ENCODE data around the gene CHST15.

Gene CHST15

DNA sequence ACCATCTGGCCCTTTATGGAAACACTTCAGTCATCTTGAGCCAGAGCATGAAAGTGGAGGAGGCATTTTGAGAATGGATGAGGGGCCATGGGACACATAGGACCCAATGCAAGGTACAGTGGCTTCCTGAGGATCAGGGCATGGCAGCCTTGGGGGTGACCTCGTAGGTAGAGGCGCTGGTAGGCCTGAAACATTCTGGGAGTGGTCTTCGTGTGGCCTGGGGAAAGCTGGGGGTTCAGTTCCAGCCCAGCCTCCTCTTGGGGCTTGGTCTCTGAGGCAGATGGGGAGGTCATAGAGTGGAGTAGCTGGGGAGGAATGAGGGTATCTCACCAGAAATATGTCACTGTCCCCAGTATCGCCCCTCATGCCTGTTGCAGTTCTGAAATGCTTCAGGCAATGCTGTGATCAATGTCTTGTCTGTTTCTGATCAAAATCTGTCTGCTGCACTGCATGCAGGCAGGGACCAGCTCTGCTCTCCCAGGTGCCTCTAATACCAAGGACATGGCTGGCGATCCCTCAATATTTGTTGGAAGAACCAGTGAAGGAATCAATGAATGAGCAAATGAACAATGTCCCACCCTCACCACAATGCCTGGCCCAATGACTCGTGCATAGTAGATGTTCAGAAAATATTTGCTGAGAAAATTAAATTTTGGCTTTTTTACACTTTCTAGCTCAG lies 90.9 kb downstream of the CHST15 start:
- peaks cover 10% of the 10 kb centered on the region for H3K4me1 ChIP-seq (ENCODE audit: insufficient read depth, low read length)
- H3K4me3 ChIP-seq (ENCODE audit: low read depth in 1 of 2, low read length in 2 of 2), result no peak overlapping the region
- no peaks in the 10 kb centered on the region for H3K79me2 ChIP-seq (ENCODE audit: insufficient read depth, low read length)
- H3K9me3 ChIP-seq (ENCODE audit: insufficient read depth, low read length, severe bottlenecking), result no peaks in the 10 kb centered on the region
- no peaks in the 10 kb centered on the region for H4K20me1 ChIP-seq (ENCODE audit: insufficient read depth, low read length)
- no peak for TF ChIP-seq EZH2 (IDR thresholded peaks at IDR 0.05; ENCODE audit: borderline replicate concordance, low read depth, low read length, severe bottlenecking)
- TF ChIP-seq, protein P1, sequence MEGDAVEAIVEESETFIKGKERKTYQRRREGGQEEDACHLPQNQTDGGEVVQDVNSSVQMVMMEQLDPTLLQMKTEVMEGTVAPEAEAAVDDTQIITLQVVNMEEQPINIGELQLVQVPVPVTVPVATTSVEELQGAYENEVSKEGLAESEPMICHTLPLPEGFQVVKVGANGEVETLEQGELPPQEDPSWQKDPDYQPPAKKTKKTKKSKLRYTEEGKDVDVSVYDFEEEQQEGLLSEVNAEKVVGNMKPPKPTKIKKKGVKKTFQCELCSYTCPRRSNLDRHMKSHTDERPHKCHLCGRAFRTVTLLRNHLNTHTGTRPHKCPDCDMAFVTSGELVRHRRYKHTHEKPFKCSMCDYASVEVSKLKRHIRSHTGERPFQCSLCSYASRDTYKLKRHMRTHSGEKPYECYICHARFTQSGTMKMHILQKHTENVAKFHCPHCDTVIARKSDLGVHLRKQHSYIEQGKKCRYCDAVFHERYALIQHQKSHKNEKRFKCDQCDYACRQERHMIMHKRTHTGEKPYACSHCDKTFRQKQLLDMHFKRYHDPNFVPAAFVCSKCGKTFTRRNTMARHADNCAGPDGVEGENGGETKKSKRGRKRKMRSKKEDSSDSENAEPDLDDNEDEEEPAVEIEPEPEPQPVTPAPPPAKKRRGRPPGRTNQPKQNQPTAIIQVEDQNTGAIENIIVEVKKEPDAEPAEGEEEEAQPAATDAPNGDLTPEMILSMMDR (IDR thresholded peaks at IDR 0.05; ENCODE audit: borderline replicate concordance, extremely low read depth, low read length, poor library complexity, severe bottlenecking), result no peak
- no peak overlapping the region for H3K27ac ChIP-seq (ENCODE audit: low read length)
- no peak overlapping the region for H3K4me2 ChIP-seq (ENCODE audit: insufficient read depth, low read length)
- no peaks in the 10 kb centered on the region for H3K36me3 ChIP-seq (ENCODE audit: insufficient read depth, low read length)
- ATAC-seq (ENCODE audit: insufficient read depth, low read depth) (no peak), DNase-seq (no peak)
- no peaks in the 10 kb centered on the region for H3K27me3 ChIP-seq (ENCODE audit: insufficient read depth, low read length, poor library complexity)
- no peak overlapping the region for H2AFZ ChIP-seq (ENCODE audit: low read depth, low read length)
- H3K9ac ChIP-seq (ENCODE audit: low read depth, low read length), result no peak overlapping the region

DNA sequence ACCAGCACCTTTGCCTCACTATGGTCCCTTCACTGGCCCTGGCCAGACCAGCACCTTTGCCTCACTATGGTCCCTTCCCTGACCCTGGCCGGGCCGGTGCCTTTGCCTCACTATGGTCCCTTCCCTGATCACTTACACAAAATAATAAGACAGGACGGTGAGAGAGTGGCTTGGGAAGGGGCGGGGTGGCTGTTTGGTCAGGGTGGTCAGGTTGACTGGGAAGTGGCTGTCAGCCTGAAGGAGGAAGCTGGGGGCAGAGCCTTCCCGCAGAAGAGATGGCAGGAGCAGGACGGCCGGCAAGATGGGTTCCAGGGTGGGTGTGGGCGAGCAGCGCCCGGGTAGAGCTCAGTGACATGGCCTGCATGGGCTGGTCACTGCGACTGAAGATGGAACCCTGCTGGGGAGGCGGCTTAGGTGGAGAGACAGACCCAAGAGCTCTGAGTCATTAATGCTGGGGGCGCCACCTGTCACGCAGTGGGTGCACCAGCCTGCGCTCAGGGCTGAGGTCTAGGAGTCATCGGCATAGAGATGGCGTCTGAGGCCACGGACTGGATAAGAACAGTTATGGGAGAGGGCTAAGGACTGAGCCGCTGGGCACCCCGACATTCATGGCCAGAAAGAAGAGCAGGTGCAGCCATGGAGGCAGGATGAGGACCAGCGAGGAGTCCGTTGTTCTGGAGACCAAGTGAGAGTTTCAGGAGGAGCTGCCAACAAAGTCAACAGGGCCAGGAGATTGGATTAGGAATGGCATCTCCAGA lies 91.8 kb downstream of the CHST15 start:
- Histone ChIP-seq H3K9me3 (ENCODE audit: insufficient read depth, low read length, severe bottlenecking) (no peaks in the 10 kb centered on the region), H3K27me3 (ENCODE audit: insufficient read depth, low read length, poor library complexity) (no peaks in the 10 kb centered on the region), H4K20me1 (ENCODE audit: insufficient read depth, low read length) (no peaks in the 10 kb centered on the region), H3K36me3 (ENCODE audit: insufficient read depth, low read length) (no peaks in the 10 kb centered on the region), H3K79me2 (ENCODE audit: insufficient read depth, low read length) (no peaks in the 10 kb centered on the region), H3K4me3 (ENCODE audit: low read depth in 1 of 2, low read length in 2 of 2) (no peak overlapping the region), H3K4me1 (ENCODE audit: insufficient read depth, low read length) (peaks cover 10% of the 10 kb centered on the region), H3K9ac (ENCODE audit: low read depth, low read length) (no peak overlapping the region), H3K27ac (ENCODE audit: low read length) (no peak overlapping the region), H2AFZ (ENCODE audit: low read depth, low read length) (no peak overlapping the region), H3K4me2 (ENCODE audit: insufficient read depth, low read length) (no peak overlapping the region)
- ATAC-seq (ENCODE audit: insufficient read depth, low read depth), result no peak
- no peak for TF ChIP-seq EZH2 (IDR thresholded peaks at IDR 0.05; ENCODE audit: borderline replicate concordance, low read depth, low read length, severe bottlenecking)
- TF ChIP-seq, protein P1 (IDR thresholded peaks at IDR 0.05; ENCODE audit: borderline replicate concordance, extremely low read depth, low read length, poor library complexity, severe bottlenecking), result no peak
- DNase-seq, result peak; percentile 3

DNA sequence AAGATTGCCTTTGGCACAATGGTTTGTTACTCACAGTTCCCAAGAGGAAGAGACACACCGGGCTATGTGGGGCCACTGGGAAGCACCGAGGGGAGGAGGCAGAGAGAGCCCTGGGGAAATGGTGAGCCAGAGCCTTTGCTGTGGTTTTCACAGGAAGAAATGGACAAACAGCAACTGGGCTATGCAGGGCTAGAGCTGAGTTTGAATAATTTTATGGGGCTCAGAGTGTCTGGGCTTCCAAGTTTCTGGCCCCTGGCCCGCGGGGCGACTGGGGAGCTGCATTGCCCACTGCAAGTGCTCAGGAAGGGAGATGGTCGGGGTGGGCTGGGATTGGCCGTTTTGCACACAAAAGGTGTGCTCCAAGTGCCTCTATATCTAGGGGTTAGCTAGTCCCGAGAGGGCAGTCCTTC lies 92.6 kb downstream of the CHST15 start:
- no peak overlapping the region for H3K4me2 ChIP-seq (ENCODE audit: insufficient read depth, low read length)
- no peak overlapping the region for H3K27ac ChIP-seq (ENCODE audit: low read length)
- H3K4me1 ChIP-seq (ENCODE audit: insufficient read depth, low read length), result peaks cover 10% of the 10 kb centered on the region

More for the DNA sequence above, 92.6 kb downstream of the CHST15 start:
- TF ChIP-seq, protein P1 (IDR thresholded peaks at IDR 0.05; ENCODE audit: borderline replicate concordance, extremely low read depth, low read length, poor library complexity, severe bottlenecking), result no peak
- no peak for TF ChIP-seq EZH2 (IDR thresholded peaks at IDR 0.05; ENCODE audit: borderline replicate concordance, low read depth, low read length, severe bottlenecking)
- DNase-seq (no peak), ATAC-seq (ENCODE audit: insufficient read depth, low read depth) (no peak)
- H3K9me3 ChIP-seq (ENCODE audit: insufficient read depth, low read length, severe bottlenecking), result no peaks in the 10 kb centered on the region
- H3K79me2 ChIP-seq (ENCODE audit: insufficient read depth, low read length), result no peaks in the 10 kb centered on the region
- H3K9ac ChIP-seq (ENCODE audit: low read depth, low read length), result no peak overlapping the region
- no peaks in the 10 kb centered on the region for H4K20me1 ChIP-seq (ENCODE audit: insufficient read depth, low read length)
- H2AFZ ChIP-seq (ENCODE audit: low read depth, low read length), result no peak overlapping the region
- no peaks in the 10 kb centered on the region for H3K27me3 ChIP-seq (ENCODE audit: insufficient read depth, low read length, poor library complexity)
- no peaks in the 10 kb centered on the region for H3K36me3 ChIP-seq (ENCODE audit: insufficient read depth, low read length)
- no peak overlapping the region for H3K4me3 ChIP-seq (ENCODE audit: low read depth in 1 of 2, low read length in 2 of 2)
